ENCODE results near the gene PCNX1.

DNA sequence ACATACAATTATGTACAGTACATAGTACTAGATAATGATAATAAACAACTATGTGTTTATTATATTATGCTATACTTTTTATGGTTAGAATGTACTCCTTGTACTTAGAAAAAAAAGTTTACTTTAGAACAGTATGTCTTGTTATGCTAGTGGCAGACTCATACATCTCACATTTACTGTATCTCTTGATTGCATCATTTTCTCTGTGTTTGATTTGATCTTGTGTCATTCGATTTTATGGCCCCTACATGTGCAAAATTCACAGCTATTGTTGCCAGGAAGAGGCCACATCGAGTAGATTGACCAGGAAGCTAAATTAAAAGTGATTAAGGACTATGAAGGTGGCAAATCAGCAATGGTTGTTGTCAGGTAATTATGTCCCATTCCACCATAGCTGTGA is 153.0 kb downstream of the PCNX1 start:
- TF ChIP-seq, protein P1, sequence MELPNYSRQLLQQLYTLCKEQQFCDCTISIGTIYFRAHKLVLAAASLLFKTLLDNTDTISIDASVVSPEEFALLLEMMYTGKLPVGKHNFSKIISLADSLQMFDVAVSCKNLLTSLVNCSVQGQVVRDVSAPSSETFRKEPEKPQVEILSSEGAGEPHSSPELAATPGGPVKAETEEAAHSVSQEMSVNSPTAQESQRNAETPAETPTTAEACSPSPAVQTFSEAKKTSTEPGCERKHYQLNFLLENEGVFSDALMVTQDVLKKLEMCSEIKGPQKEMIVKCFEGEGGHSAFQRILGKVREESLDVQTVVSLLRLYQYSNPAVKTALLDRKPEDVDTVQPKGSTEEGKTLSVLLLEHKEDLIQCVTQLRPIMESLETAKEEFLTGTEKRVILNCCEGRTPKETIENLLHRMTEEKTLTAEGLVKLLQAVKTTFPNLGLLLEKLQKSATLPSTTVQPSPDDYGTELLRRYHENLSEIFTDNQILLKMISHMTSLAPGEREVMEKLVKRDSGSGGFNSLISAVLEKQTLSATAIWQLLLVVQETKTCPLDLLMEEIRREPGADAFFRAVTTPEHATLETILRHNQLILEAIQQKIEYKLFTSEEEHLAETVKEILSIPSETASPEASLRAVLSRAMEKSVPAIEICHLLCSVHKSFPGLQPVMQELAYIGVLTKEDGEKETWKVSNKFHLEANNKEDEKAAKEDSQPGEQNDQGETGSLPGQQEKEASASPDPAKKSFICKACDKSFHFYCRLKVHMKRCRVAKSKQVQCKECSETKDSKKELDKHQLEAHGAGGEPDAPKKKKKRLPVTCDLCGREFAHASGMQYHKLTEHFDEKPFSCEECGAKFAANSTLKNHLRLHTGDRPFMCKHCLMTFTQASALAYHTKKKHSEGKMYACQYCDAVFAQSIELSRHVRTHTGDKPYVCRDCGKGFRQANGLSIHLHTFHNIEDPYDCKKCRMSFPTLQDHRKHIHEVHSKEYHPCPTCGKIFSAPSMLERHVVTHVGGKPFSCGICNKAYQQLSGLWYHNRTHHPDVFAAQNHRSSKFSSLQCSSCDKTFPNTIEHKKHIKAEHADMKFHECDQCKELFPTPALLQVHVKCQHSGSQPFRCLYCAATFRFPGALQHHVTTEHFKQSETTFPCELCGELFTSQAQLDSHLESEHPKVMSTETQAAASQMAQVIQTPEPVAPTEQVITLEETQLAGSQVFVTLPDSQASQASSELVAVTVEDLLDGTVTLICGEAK (IDR thresholded peaks at IDR 0.05) = no peak
- TF ChIP-seq, protein P1 (CRISPR knock-in tag; IDR thresholded peaks at IDR 0.05) = no peak
- TF ChIP-seq CC2D1A (IDR thresholded peaks at IDR 0.05) (no peak), ZNF766 (CRISPR knock-in tag; conservative IDR thresholded peaks at IDR 0.05) (no peak), ZNF830 (CRISPR knock-in tag; IDR thresholded peaks at IDR 0.05) (no peak), BACH1 (tag; IDR thresholded peaks at IDR 0.05) (no peak), RFX1 (IDR thresholded peaks at IDR 0.05) (no peak), RAD21 (CRISPR knock-in tag; conservative IDR thresholded peaks at IDR 0.05 in 1 of 2, IDR thresholded peaks at IDR 0.05 in 1 of 2) (no peak), ZNF3 (CRISPR knock-in tag; IDR thresholded peaks at IDR 0.05) (no peak), POLR2AphosphoS5 (IDR thresholded peaks at IDR 0.05; ENCODE audit: control insufficient read depth, insufficient read depth, low read depth, low read length) (no peak)
- TF ChIP-seq, protein P2, sequence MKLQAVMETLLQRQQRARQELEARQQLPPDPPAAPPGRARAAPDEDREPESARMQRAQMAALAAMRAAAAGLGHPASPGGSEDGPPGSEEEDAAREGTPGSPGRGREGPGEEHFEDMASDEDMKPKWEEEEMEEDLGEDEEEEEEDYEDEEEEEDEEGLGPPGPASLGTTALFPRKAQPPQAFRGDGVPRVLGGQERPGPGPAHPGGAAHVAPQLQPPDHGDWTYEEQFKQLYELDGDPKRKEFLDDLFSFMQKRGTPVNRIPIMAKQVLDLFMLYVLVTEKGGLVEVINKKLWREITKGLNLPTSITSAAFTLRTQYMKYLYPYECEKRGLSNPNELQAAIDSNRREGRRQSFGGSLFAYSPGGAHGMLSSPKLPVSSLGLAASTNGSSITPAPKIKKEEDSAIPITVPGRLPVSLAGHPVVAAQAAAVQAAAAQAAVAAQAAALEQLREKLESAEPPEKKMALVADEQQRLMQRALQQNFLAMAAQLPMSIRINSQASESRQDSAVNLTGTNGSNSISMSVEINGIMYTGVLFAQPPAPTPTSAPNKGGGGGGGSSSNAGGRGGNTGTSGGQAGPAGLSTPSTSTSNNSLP (IDR thresholded peaks at IDR 0.05; ENCODE audit: borderline replicate concordance, low read depth, low read length) = no peak
- TF ChIP-seq, protein P3, sequence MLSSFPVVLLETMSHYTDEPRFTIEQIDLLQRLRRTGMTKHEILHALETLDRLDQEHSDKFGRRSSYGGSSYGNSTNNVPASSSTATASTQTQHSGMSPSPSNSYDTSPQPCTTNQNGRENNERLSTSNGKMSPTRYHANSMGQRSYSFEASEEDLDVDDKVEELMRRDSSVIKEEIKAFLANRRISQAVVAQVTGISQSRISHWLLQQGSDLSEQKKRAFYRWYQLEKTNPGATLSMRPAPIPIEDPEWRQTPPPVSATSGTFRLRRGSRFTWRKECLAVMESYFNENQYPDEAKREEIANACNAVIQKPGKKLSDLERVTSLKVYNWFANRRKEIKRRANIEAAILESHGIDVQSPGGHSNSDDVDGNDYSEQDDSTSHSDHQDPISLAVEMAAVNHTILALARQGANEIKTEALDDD (IDR thresholded peaks at IDR 0.05) = no peak
- TF ChIP-seq, protein P4, sequence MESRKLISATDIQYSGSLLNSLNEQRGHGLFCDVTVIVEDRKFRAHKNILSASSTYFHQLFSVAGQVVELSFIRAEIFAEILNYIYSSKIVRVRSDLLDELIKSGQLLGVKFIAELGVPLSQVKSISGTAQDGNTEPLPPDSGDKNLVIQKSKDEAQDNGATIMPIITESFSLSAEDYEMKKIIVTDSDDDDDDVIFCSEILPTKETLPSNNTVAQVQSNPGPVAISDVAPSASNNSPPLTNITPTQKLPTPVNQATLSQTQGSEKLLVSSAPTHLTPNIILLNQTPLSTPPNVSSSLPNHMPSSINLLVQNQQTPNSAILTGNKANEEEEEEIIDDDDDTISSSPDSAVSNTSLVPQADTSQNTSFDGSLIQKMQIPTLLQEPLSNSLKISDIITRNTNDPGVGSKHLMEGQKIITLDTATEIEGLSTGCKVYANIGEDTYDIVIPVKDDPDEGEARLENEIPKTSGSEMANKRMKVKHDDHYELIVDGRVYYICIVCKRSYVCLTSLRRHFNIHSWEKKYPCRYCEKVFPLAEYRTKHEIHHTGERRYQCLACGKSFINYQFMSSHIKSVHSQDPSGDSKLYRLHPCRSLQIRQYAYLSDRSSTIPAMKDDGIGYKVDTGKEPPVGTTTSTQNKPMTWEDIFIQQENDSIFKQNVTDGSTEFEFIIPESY (CRISPR knock-in tag; IDR thresholded peaks at IDR 0.05) = no peak
